ENCODE data around the gene DIP2C. TPM values are rescaled to one million over a fixed set of nuclear protein-coding genes. Genes with fewer than 3 reads are reported as not detected.

DIP2C gene
- total and polyA plus RNA-seq, 2 donors from 2014 or later: 6.2 to 22.6 TPM

GRCh38 chr10:371515-371914 is 318.0 kb downstream of the DIP2C start:
- no peak overlapping the region for H3K27ac ChIP-seq (ENCODE audit: low read depth in 2 of 2, low read length in 2 of 2)
- TF ChIP-seq CTCF (IDR thresholded peaks at IDR 0.05; ENCODE audit: borderline replicate concordance, extremely low read depth, insufficient read depth): no peak
- no peaks in the 10 kb centered on the region for H3K9me3 ChIP-seq (ENCODE audit: control insufficient read depth in 2 of 3, insufficient read depth in 1 of 3, low read length in 3 of 3)
- no peak overlapping the region for H3K9ac ChIP-seq (ENCODE audit: low read length in 3 of 3)
- H3K4me1 ChIP-seq (ENCODE audit: control insufficient read depth in 2 of 3, insufficient read depth in 2 of 3, low read depth in 1 of 3, low read length in 3 of 3): peaks cover 0 to 12% (median 3%) of the 10 kb centered on the region in 3 donors
- DNase-seq (no peak), FAIRE-seq (no peak)
- H3K4me3 ChIP-seq (ENCODE audit: low read length in 3 of 3): peak overlapping the region in 2 of 3 donors; percentile 6 to 65
- H3K36me3 ChIP-seq (ENCODE audit: control insufficient read depth in 2 of 3, insufficient read depth in 3 of 3, low read length in 3 of 3): peaks cover 0 to 7% (median 0%) of the 10 kb centered on the region in 3 donors
- H3K27me3 ChIP-seq (ENCODE audit: control insufficient read depth, insufficient read depth, low read length): no peaks in the 10 kb centered on the region
- intact Hi-C loops (cut with DNase I): no loop called here

GRCh38 chr10:370449-370825 is 319.0 kb downstream of the DIP2C start:
- H3K27ac ChIP-seq (ENCODE audit: low read depth in 2 of 2, low read length in 2 of 2): no peak overlapping the region
- no peaks in the 10 kb centered on the region for H3K9me3 ChIP-seq (ENCODE audit: control insufficient read depth in 2 of 3, insufficient read depth in 1 of 3, low read length in 3 of 3)
- intact Hi-C loops (cut with DNase I): no loop called here
- no peaks in the 10 kb centered on the region for H3K27me3 ChIP-seq (ENCODE audit: control insufficient read depth, insufficient read depth, low read length)
- H3K9ac ChIP-seq (ENCODE audit: low read length in 3 of 3): no peak overlapping the region
- no peak for TF ChIP-seq CTCF (IDR thresholded peaks at IDR 0.05; ENCODE audit: borderline replicate concordance, extremely low read depth, insufficient read depth)
- peaks cover 0 to 12% (median 3%) of the 10 kb centered on the region in 3 donors for H3K4me1 ChIP-seq (ENCODE audit: control insufficient read depth in 2 of 3, insufficient read depth in 2 of 3, low read depth in 1 of 3, low read length in 3 of 3)
- DNase-seq: no peak
- no peak overlapping the region for H3K4me3 ChIP-seq (ENCODE audit: low read length in 3 of 3)
- FAIRE-seq: no peak
- H3K36me3 ChIP-seq (ENCODE audit: control insufficient read depth in 2 of 3, insufficient read depth in 3 of 3, low read length in 3 of 3): peaks cover 0 to 15% (median 8%) of the 10 kb centered on the region in 3 donors

GRCh38 chr10:369684-370448 is 319.6 kb downstream of the DIP2C start:
- no peak for FAIRE-seq
- intact Hi-C loops (cut with DNase I): no loop called here
- peaks cover 0 to 15% (median 12%) of the 10 kb centered on the region in 3 donors for H3K36me3 ChIP-seq (ENCODE audit: control insufficient read depth in 2 of 3, insufficient read depth in 3 of 3, low read length in 3 of 3)
- H3K4me3 ChIP-seq (ENCODE audit: low read length in 3 of 3): peak overlapping the region in 1 of 3 donors; percentile 9
- H3K9me3 ChIP-seq (ENCODE audit: control insufficient read depth in 2 of 3, insufficient read depth in 1 of 3, low read length in 3 of 3): no peaks in the 10 kb centered on the region
- no peak overlapping the region for H3K27ac ChIP-seq (ENCODE audit: low read depth in 2 of 2, low read length in 2 of 2)
- no peaks in the 10 kb centered on the region for H3K27me3 ChIP-seq (ENCODE audit: control insufficient read depth, insufficient read depth, low read length)
- no peak overlapping the region for H3K9ac ChIP-seq (ENCODE audit: low read length in 3 of 3)
- no peak for TF ChIP-seq CTCF (IDR thresholded peaks at IDR 0.05; ENCODE audit: borderline replicate concordance, extremely low read depth, insufficient read depth)
- H3K4me1 ChIP-seq (ENCODE audit: control insufficient read depth in 2 of 3, insufficient read depth in 2 of 3, low read depth in 1 of 3, low read length in 3 of 3): peaks cover 0 to 12% (median 3%) of the 10 kb centered on the region in 3 donors
- DNase-seq: peak in 1 of 5 donors; percentile 11

Data from kidney (tissue), 14 donors.